ENCODE measurements around the gene SLC25A53.

The SLC25A53 gene

GRCh38 chrX:104189837-104190236 is 33.0 kb upstream of the SLC25A53 start:
- ChIA-PET CTCF (no interaction called here), POLR2A (no interaction called here)
- no peak for TF ChIP-seq CTBP1 (IDR thresholded peaks at IDR 0.05; ENCODE audit: borderline replicate concordance)
- TF ChIP-seq LEF1 (IDR thresholded peaks at IDR 0.05; ENCODE audit: borderline replicate concordance) = no peak
- TF ChIP-seq FOXM1 (IDR thresholded peaks at IDR 0.05; ENCODE audit: borderline replicate concordance) = no peak
- no peak for TF ChIP-seq HDGF (IDR thresholded peaks at IDR 0.05; ENCODE audit: borderline replicate concordance)
- TF ChIP-seq ZNF384 (IDR thresholded peaks at IDR 0.05) = no peak
- TF ChIP-seq PKNOX1 (IDR thresholded peaks at IDR 0.05) = no peak
- no peak for TF ChIP-seq SP1 (IDR thresholded peaks at IDR 0.05)
- no peak for TF ChIP-seq TARDBP (IDR thresholded peaks at IDR 0.05)
- no peak for TF ChIP-seq FOXK2 (IDR thresholded peaks at IDR 0.05)
- no peak for TF ChIP-seq FOXA1 (IDR thresholded peaks at IDR 0.05)
- no peak for TF ChIP-seq ARNT (IDR thresholded peaks at IDR 0.05)
- no peak for TF ChIP-seq NFRKB (IDR thresholded peaks at IDR 0.05)
- TF ChIP-seq ELF4 (IDR thresholded peaks at IDR 0.05) = no peak
- no peak for TF ChIP-seq BHLHE40 (IDR thresholded peaks at IDR 0.05; ENCODE audit: borderline replicate concordance)
- no peak for TF ChIP-seq SUZ12 (IDR thresholded peaks at IDR 0.05)
- no peak for TF ChIP-seq L3MBTL2 (conservative IDR thresholded peaks at IDR 0.05)
- DNase-seq (ENCODE audit: extremely low spot score) = no peak

- DNase-seq (ENCODE audit: extremely low spot score) = no peak
- TF ChIP-seq FOXA1 (IDR thresholded peaks at IDR 0.05) = no peak
- TF ChIP-seq FOXM1 (IDR thresholded peaks at IDR 0.05; ENCODE audit: borderline replicate concordance) = no peak
- no peak for TF ChIP-seq NFRKB (IDR thresholded peaks at IDR 0.05)
- no peak for TF ChIP-seq L3MBTL2 (conservative IDR thresholded peaks at IDR 0.05)
- no peak for TF ChIP-seq SUZ12 (IDR thresholded peaks at IDR 0.05)
- TF ChIP-seq CTBP1 (IDR thresholded peaks at IDR 0.05; ENCODE audit: borderline replicate concordance) = no peak
- no peak for TF ChIP-seq SP1 (IDR thresholded peaks at IDR 0.05)
- no peak for TF ChIP-seq ARNT (IDR thresholded peaks at IDR 0.05)
- POLR2A ChIA-PET = interaction anchor here (1.0 kb wide), 1 partner anchor 31 kb away, joined by 3 read pairs; the partner anchor contains the start of gene SLC25A53
- CTCF ChIA-PET = no interaction called here
These were observed 31.1 kb upstream of the SLC25A53 start for GRCh38 chrX:104187931-104188330.

DNA sequence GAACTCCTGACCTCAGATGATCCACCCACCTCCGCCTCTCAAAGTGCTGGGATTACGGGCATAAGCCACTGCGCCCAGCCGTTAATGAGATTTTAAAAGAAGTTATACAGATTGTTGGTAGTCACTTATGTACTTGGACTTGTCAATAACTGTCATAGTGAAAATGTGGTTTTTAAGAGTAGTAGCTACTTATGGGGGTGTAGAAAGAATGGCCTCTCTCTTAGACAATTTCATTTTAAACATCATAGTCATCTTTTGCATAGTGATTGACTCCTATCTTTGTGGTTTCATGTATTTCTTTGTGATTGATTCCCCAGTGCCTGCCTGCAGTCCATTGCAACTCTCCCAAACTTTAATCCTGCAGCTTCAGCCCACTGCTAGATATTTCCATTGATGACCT is 26.9 kb upstream of the SLC25A53 start:
- DNase-seq (ENCODE audit: extremely low spot score) = no peak
- TF ChIP-seq L3MBTL2 (conservative IDR thresholded peaks at IDR 0.05) (no peak), FOXA1 (IDR thresholded peaks at IDR 0.05) (no peak), LEF1 (IDR thresholded peaks at IDR 0.05; ENCODE audit: borderline replicate concordance) (no peak), HDGF (IDR thresholded peaks at IDR 0.05; ENCODE audit: borderline replicate concordance) (no peak)
- ChIA-PET CTCF (no interaction called here), POLR2A (no interaction called here)

- DNase-seq (ENCODE audit: extremely low spot score) = no peak
- ChIA-PET POLR2A (interaction anchor here (2.1 kb wide), 1 partner anchor 17 kb away, joined by 14 read pairs; the partner anchor contains the start of gene SLC25A53), CTCF (interaction anchor here (1.0 kb wide), 2 partner anchors 8 to 9 kb away, joined by 3 read pairs; no protein-coding TSS in a partner anchor)
- TF ChIP-seq SP1 (IDR thresholded peaks at IDR 0.05) (no peak), NFRKB (IDR thresholded peaks at IDR 0.05) (no peak), BHLHE40 (IDR thresholded peaks at IDR 0.05; ENCODE audit: borderline replicate concordance) (no peak), LEF1 (IDR thresholded peaks at IDR 0.05; ENCODE audit: borderline replicate concordance) (no peak), FOXM1 (IDR thresholded peaks at IDR 0.05; ENCODE audit: borderline replicate concordance) (no peak), SUZ12 (IDR thresholded peaks at IDR 0.05) (no peak), PKNOX1 (IDR thresholded peaks at IDR 0.05) (no peak), L3MBTL2 (conservative IDR thresholded peaks at IDR 0.05) (no peak), ARNT (IDR thresholded peaks at IDR 0.05) (no peak), ZNF384 (IDR thresholded peaks at IDR 0.05) (no peak), HDGF (IDR thresholded peaks at IDR 0.05; ENCODE audit: borderline replicate concordance) (no peak), FOXK2 (IDR thresholded peaks at IDR 0.05) (no peak), FOXA1 (IDR thresholded peaks at IDR 0.05) (no peak), CTBP1 (IDR thresholded peaks at IDR 0.05; ENCODE audit: borderline replicate concordance) (no peak), ELF4 (IDR thresholded peaks at IDR 0.05) (no peak)
These were observed 17.0 kb upstream of the SLC25A53 start for GRCh38 chrX:104173841-104174240.

DNA sequence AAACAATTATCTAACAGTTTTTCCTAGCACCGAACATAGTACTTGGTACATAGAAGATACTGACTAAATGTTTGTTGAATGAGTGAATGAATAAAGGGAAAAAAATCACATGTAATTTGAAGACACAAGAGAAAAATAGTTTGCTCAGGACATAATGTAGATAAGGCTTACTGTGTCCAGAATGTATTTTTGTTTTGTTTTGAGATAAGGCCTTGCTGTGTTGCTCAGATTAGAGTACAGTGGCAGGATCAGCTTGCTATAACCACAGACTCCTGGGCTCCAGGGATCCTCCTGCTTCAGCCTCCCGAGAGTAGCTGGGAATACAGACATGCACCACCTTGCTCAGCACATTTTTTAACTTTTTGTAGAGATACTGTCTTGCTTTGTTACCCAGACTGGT is 16.0 kb upstream of the SLC25A53 start:
- no peak for DNase-seq (ENCODE audit: extremely low spot score)
- ChIA-PET POLR2A (no interaction called here), CTCF (interaction anchor here (1.0 kb wide), 2 partner anchors 8 to 9 kb away, joined by 3 read pairs; no protein-coding TSS in a partner anchor)
- no peak for TF ChIP-seq FOXK2 (IDR thresholded peaks at IDR 0.05)

DNA sequence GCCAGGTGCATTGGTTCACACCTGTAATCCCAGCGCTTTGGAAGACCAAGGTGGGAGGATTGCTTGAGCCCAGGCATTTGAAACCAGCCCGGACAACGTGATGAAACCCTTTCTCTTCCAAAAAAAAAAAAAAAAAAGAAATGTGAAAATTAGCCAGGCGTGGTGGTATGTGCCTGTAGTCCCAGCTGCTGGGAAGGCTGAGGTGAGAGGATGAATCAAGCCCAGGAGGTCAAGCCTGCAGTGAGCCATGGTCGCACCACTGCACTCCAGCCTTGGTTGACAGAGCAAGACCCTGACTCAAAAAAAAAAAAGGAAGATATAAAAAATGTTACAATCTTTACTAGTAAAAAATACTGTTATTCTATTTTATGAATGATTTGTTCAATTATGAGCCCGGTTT is 15.3 kb upstream of the SLC25A53 start:
- CTCF ChIA-PET = no interaction called here
- TF ChIP-seq FOXK2 (IDR thresholded peaks at IDR 0.05) (no peak), SP1 (IDR thresholded peaks at IDR 0.05) (no peak)
- no peak for DNase-seq (ENCODE audit: extremely low spot score)
- POLR2A ChIA-PET = no interaction called here

- POLR2A ChIA-PET = interaction anchor here (4.3 kb wide), 1 partner anchor 11 kb away, joined by 70 read pairs; the partner anchor contains the start of gene SLC25A53
These were observed 11.3 kb upstream of the SLC25A53 start for GRCh38 chrX:104168127-104168526.

More at GRCh38 chrX:104168127-104168526, 11.3 kb upstream of the SLC25A53 start:
- CTCF ChIA-PET = interaction anchor here (0.6 kb wide), 1 partner anchor 531 kb away, joined by 3 read pairs; no protein-coding TSS in a partner anchor
- no peak for TF ChIP-seq BHLHE40 (IDR thresholded peaks at IDR 0.05; ENCODE audit: borderline replicate concordance)
- no peak for TF ChIP-seq ZNF384 (IDR thresholded peaks at IDR 0.05)
- no peak for TF ChIP-seq SUZ12 (IDR thresholded peaks at IDR 0.05)
- TF ChIP-seq LEF1 (IDR thresholded peaks at IDR 0.05; ENCODE audit: borderline replicate concordance) = no peak
- no peak for TF ChIP-seq L3MBTL2 (conservative IDR thresholded peaks at IDR 0.05)
- no peak for TF ChIP-seq ARNT (IDR thresholded peaks at IDR 0.05)
- TF ChIP-seq TARDBP (IDR thresholded peaks at IDR 0.05) = no peak
- TF ChIP-seq FOXA1 (IDR thresholded peaks at IDR 0.05) = no peak
- TF ChIP-seq ELF4 (IDR thresholded peaks at IDR 0.05) = no peak
- DNase-seq (ENCODE audit: extremely low spot score) = no peak

All from HEK293T (cell line).